ENCODE results near the gene KASH5.

DNA sequence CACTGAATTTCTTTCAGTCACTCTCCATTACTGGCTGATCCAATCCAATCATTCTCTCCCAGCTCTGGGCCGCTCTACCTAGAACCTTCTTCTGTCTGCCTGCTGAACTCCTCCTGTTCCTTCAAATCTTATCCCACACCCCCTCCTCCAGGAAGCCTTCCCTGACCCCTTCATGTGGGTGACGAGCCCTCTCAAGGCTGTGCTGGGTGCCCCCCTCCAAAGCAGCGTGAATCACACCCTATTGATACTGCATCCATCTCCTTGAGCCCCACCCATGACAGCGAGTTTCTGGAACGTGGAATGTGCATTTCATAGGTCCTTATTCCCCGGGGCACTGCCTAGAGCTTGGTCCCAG, 60.4 kb downstream of the KASH5 start:
- TF ChIP-seq, protein P1, sequence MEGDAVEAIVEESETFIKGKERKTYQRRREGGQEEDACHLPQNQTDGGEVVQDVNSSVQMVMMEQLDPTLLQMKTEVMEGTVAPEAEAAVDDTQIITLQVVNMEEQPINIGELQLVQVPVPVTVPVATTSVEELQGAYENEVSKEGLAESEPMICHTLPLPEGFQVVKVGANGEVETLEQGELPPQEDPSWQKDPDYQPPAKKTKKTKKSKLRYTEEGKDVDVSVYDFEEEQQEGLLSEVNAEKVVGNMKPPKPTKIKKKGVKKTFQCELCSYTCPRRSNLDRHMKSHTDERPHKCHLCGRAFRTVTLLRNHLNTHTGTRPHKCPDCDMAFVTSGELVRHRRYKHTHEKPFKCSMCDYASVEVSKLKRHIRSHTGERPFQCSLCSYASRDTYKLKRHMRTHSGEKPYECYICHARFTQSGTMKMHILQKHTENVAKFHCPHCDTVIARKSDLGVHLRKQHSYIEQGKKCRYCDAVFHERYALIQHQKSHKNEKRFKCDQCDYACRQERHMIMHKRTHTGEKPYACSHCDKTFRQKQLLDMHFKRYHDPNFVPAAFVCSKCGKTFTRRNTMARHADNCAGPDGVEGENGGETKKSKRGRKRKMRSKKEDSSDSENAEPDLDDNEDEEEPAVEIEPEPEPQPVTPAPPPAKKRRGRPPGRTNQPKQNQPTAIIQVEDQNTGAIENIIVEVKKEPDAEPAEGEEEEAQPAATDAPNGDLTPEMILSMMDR (IDR thresholded peaks at IDR 0.05; ENCODE audit: insufficient read depth, low read length), result no peak
- TF ChIP-seq POLR2AphosphoS5 (IDR thresholded peaks at IDR 0.05; ENCODE audit: low read depth) (no peak), SPI1 (IDR thresholded peaks at IDR 0.05; ENCODE audit: borderline replicate concordance, low read depth) (no peak), GABPA (IDR thresholded peaks at IDR 0.05; ENCODE audit: low read depth) (no peak)
- TF ChIP-seq, protein P2, sequence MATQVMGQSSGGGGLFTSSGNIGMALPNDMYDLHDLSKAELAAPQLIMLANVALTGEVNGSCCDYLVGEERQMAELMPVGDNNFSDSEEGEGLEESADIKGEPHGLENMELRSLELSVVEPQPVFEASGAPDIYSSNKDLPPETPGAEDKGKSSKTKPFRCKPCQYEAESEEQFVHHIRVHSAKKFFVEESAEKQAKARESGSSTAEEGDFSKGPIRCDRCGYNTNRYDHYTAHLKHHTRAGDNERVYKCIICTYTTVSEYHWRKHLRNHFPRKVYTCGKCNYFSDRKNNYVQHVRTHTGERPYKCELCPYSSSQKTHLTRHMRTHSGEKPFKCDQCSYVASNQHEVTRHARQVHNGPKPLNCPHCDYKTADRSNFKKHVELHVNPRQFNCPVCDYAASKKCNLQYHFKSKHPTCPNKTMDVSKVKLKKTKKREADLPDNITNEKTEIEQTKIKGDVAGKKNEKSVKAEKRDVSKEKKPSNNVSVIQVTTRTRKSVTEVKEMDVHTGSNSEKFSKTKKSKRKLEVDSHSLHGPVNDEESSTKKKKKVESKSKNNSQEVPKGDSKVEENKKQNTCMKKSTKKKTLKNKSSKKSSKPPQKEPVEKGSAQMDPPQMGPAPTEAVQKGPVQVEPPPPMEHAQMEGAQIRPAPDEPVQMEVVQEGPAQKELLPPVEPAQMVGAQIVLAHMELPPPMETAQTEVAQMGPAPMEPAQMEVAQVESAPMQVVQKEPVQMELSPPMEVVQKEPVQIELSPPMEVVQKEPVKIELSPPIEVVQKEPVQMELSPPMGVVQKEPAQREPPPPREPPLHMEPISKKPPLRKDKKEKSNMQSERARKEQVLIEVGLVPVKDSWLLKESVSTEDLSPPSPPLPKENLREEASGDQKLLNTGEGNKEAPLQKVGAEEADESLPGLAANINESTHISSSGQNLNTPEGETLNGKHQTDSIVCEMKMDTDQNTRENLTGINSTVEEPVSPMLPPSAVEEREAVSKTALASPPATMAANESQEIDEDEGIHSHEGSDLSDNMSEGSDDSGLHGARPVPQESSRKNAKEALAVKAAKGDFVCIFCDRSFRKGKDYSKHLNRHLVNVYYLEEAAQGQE (IDR thresholded peaks at IDR 0.05; ENCODE audit: insufficient replicate concordance, low read depth), result no peak
